ENCODE results near the gene CPAMD8.
A peak's percentile ranks its signal among the peaks of the same experiment; 100 is the strongest.

CPAMD8 gene

DNA sequence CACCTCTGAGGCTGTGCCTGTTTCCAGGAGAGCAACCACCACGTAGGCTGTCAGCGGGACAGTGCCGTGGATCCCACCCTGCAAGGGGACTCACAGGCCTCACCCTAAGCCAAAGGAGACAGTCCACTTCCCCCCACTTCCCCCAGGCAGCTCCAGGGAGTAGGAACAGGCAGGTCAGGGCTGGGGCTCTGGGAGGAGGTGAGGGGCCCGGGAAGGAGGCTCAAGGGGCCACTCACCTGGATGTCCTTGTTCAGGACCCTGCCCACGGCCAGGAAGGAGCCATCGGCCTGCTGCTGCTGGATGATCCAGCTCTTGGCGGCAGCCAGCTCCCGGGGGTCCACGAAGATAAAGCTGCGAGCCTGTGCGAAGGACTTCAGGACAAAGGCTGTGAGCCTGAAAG, 112.2 kb downstream of the CPAMD8 start:
- DNase-seq: no peak

DNA sequence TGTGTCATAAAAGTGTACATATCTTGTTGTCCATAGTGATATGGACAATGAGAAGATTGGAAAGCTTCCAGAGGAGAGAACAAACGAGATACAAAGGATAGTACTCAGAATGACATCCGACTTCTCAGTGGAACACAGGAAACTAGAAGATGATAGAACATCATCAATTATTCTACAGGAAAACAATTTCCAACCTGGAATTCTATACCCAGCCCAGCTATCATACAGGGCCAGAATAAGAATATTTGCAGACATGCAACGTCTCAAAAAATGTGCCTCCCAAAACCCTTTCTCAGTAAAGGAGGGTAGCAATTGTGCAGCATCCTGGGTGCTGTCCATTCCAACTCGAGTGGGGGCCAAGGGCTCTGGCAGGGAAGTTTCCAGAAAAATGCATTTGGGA, 113.8 kb downstream of the CPAMD8 start:
- DNase-seq: no peak

DNA sequence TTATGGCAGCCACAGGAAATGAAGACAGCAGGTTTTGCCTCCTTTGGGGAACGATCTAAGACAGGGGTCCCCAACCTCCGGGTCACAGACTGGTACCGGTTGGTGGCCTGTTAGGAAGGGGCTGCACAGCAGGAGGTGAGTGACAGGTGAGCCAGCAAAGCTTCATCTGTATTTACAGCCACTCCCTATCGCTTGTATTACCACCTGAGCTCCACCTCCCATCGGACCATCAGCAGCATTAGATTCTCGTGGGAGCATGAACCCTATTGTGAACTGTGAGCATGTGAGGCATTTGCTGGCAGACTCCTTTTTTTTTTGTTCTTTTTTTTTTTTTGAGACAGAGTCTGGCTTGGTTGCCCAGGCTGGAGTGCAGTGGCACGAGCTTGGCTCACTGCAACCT, 115.6 kb downstream of the CPAMD8 start:
- DNase-seq: no peak

DNA sequence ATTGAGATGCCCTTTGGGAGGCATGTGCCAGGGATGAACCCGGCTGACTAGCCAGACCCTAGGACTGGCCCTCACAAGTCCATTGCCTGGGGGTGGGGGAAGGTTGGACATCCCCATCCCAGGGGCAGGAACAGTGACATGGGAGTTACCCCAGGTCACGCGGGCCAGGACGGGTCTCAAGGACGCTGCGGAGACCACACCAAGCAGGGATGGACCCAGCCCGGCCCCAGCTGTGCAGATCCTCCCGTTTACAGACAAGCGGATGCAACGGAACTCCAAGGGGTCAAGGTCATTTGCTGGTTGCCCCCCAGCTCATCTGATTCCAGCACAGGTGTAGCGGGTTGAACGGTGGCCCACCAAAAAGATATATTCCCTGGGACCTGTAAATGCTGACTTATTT, 117.9 kb downstream of the CPAMD8 start:
- no peak for DNase-seq

DNA sequence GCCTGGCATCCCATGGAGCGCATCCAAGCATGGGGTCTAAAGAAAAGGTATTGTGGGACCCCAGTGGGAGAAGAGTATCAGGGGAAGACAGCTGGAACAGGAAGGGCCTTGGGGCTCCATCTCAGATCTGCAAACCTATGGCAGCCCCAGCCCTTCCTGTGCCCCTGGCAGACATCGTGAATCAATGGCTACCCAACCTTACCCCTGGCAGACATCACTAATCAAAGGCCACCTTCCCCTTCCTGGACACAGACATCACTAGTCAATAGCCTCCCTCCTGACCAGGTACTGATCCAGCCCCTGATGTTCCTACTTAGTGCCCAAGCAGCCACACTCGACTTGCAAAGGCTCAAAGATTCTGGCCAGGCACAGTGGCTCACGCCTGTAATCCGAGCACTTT, 122.0 kb downstream of the CPAMD8 start:
- no peak for DNase-seq

DNA sequence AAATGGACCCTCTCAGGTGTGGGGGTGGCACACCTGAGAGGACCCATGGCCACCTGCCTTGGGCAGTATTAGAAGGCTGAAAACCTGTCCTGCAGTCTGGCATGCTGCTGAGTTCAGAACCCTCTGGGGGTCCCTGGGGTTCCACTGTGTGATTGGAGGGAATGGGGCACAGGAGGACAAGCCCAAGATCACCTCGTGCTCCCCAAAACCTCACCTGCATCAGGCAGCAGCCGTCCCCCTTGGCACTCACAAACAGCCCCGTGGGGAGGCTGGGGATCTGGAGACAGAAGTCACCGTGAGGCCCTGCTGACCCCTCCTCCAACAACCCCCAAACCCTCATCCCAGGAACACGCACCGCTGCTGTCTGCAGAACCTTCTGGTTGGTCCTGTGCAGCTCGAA, 123.3 kb downstream of the CPAMD8 start:
- DNase-seq: no peak

DNA sequence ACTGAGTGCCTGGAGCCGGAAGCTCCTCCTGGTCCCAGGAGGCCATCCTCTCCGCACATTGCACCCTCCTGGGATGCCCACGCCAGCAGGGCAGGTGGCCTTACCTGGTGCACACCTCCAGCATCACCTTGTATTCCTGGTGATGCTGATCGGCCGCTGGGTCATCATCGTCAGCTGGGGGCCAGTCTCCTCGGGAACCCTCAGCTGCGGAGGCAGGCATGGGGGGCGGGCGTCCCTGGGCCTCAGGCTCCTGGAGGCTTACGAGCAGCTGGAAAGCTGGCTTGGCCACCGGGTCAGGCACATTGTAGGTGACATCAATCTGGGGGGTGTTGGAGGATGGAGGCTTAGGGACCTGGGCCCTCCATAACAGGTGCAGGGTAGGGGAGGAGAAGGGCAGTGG, 124.1 kb downstream of the CPAMD8 start:
- no peak for DNase-seq

DNA sequence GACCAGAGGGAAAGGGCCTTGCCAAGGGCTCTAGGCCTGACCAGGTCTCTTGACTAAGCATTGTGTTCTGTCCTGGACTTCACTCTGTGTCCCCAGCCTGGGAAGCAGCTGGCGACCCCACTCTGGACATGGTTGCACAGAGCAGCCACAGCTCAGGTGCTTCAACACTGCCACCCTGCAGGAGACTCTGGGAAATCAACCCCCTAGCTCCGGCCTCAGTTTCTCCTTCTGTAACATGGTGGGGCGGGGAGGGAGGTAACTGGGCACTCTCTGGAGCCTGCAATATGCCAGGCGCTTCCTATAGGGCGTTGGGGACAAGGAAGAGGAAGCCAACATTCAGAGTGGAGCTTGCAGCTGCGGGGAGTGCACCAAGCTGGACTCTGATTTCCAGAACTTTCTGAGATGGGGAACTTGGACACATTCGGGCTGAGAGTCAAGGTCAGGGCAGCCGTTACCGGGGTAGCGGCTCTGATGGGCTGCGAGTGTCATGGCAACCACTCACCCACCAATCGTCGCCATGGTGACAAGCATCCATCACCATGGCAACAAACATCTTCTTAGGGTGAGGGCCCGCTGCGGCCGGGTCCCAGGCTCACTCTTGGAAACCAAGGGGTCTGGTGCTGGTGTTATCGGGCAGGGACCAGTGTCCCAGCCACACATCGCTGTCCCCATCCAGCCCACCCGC, 125.0 kb downstream of the CPAMD8 start:
- no peak for DNase-seq

DNA sequence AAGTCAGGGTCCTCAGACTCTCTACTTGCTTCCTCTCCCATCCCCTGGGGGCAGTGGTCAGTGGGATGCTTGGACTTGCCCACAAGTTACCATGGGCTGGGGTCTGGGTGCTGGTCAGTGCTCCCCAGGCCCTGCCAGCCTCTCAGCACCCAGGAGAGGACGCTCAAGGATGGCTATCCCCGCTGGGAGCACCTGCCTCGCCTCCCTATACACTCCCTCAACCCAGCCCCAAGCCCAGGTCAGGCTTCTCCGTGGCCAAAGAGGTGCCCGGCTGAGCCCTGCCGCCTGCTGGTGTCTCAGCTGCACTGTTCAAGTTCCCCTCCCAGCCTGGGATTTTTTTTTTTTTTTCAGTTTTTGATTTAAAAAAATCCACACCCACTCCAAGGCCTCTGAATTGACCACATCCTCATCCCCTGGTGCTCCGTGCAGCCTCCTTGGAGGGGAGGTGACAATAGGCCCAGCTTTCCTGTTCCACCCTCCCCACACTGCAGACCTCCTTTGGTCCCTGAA, 127.0 kb downstream of the CPAMD8 start:
- DNase-seq: peak; percentile 45 to 53

DNA sequence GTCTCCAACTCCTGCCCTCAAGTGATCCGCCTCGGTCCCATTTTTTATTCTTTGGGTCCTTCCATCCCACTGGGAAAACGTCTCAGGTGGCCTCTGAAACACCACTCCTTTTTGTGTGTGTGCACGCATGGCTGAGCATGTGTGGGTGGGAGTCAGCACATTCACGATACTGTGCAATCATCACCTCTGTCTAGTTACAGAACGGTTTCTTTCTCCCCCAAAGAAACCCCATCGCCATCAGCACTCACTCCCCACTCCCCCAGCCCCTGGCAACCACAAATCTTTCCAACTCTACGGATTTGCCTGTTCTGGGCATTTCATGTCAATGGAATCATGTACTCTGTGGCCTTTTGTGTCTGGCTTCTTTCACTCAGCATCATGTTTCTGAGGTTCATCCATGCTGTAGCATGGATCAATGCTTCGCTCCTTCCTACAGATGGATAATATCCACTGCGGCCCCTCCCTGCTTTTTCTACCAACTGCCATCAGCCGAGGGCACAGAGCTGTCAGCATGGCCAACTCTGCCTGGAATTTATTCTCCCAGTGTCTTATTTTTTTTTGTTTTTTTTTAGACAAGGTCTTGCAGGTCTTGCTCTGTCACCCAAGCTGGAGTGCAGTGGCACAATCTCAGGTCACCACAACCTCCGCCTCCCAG, 128.1 kb downstream of the CPAMD8 start:
- DNase-seq: no peak

DNA sequence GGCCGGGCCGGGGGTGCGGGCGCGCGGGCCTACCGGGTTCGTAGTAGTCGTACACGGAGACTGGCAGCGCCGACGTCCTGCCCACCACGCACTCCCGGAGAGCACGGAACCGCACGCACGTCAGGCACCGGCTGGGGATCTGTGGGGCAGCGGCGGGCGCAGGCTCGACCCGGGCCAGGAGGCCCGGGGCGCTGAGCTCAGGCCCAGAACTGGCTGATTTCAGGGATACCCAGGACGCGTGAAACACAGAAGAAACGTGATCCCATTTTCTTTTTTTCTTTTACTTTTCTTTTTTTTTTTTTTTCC, 128.8 kb downstream of the CPAMD8 start:
- no peak for DNase-seq

DNA sequence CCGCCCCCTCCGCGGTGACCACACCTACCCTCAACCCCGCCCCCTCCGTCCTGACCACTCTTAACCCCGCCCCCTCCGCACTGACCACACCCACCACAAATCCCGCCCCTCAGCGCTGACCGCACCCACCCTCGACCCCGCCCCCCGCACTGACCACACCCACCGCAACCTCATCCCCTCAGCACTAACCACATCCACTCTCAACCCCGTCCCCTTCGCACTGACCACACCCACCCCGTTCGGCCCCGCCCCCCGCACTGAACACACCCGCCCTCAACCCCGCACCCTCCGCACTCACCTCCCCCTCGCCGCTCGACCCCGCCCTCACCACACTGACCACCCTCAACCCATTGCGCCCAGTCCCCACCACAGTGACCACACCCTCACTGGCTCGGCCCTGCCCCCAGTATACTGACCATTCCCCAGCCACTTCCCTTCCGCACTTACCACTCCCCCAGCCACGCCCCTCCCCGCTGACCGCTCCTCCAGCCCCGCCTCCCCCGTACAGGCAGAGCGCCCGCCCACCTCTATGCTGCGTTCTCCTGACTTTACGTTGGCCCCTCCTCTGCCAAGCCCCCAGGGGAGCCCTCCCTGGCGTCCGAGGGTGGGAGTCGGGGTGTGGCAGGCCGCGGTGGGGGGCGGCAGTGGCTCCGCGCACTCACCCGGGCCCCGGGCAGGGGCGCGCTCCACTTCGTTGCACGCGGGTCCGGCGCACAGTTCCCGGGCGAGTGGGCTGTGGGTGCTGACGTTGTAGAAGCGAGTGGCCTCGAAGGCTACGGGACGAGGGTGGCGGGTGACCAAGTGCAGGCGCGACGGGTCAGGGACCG, 129.4 kb downstream of the CPAMD8 start:
- DNase-seq: peak; percentile 79 to 80

DNA sequence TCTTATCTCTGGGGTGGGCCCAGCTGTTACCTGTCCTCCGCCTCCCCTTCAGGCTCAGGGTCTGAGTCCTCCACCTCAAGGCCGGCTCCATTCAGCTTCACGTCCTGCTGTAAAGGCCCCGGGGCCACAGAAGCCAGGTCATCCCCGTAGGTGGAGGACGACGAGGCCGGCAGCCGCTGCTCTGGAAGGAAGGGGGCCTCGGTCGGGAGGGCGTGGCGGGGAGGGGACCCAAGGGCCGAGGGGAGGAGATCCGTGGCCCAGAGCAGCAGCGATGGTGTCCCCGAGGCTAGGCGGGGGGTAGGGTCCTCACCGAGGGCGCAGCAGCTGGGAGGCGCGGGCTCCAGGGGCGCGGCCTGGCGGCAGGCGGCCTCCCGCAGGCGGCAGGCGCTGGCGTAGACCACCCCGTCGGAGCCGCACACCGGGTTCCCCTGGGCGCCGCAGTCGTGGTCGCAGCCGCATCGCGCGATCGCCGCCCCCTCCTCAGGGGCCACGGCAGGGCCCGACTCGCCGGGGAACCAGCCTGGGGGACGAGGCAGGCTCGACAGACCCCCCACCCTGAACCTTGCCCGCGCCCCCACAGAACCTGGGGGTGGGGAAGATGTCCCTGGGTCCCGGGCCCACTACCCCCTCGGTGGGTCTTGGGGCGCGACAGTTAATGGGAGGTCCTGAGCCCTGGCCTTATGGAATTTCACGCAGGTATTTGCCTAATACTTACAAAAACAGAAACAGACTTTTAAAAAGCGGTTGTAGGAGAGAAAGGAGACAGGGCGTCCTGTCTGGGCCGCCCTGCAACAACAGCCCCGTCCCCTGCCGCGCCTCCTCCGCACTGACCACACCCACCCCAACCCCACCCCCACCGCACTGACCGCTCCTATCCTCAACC, 130.2 kb downstream of the CPAMD8 start:
- DNase-seq: peak in 1 of 2 experiments; percentile 28

DNA sequence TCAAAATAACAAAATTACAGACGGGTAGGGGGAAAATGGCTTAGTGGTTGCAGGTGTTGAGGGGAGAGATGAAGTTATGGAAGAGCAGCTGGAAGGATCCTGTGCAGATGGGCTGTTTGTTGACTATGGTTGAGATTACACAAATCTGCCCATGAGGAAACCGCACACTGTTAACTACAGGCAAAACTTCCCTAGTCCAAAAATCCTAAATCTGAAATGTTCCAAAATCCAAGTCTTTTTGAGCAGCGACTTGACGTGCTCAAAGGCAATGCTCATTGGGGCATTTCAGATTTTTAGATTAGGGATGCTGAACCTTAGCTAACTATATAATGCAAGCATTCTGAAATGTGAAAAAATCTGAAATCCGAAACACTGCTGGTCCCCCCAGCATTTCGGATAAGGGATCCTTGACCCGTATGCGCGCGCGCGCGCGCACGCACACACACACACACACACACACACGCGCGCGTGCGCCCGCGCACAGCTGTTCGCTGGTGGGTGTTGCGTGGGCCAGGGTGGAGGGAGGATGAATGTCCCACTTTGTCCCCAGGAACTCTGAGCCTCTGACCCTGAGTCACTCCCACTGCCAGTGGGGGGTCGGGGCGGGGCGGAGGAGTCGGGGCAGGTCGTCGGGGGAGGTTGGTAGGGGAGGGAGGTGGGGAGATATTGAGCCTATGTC, 131.0 kb downstream of the CPAMD8 start:
- no peak for DNase-seq

DNA sequence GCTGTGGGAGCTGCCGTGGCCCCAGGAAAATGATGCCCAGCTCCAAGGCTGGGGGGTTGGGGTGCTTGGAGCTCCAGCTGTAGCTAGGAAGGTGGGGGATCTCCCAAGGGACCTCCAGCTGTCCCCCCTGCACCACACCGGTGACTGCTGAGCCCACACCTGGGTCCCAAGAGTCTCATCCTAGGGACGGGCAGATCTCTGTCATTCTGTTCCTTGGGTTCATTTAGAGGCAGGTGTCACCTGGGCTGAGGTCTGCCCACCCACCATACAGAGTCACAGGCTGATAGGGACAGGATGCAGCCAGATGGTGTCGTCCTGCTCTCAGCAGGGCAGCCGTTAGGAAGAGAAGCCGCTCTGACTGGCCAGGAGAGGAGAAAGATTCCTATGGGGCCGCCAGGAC, 132.5 kb downstream of the CPAMD8 start:
- no peak for DNase-seq

DNA sequence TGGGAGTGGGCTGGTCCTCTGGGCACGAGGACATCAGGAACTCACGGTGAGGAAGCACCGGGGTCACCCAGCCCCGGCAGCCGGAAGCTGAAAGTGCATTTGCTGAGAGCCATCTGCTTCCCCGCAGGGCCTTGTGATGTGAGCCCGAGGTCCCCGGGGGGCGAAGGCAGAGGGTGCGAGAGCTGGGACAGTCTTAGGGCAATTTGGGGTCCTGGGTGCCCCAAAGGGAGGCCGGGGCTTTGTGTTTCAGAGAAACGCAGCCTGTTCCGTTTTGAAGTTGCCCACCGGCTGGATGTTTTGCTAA, 133.0 kb downstream of the CPAMD8 start:
- DNase-seq: no peak

DNA sequence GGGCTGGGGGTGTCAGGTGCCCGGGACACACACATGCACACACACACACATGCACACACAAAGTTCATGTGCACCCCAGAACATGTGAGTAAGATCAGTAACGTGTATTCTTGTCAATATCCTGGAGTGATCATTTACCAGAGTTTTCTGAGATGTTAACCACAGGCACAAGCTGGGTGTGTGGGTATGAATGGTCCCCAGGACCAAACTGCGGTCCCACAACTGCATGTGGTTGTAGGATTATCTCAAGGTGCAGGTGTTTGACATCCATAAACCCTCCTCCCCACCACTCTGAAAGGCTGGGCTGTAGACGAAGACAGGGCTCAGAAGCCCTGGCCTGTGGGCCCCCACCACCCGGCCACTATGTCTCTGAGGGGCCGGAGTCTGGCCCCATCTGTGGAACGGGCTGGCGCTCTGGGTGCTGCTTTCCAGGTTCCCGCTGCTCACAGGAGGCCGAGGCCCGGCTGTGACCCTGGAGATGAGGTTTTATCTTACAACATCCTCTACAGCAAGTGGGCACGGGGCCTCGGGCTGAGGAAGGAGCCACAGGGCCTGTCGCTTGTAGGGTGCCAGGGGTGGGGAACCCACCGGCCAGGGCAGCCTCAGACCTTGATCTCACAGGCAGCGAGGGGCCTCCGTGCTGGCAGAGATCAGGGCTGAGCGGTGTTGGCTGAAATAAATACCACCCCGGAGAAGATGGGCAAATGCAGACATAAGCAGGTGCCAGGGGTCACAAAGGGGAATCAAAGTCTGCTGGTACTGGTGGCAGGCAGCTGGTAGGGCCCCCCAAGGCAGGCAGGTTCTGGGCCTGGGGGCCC, 133.5 kb downstream of the CPAMD8 start:
- no peak for DNase-seq

DNA sequence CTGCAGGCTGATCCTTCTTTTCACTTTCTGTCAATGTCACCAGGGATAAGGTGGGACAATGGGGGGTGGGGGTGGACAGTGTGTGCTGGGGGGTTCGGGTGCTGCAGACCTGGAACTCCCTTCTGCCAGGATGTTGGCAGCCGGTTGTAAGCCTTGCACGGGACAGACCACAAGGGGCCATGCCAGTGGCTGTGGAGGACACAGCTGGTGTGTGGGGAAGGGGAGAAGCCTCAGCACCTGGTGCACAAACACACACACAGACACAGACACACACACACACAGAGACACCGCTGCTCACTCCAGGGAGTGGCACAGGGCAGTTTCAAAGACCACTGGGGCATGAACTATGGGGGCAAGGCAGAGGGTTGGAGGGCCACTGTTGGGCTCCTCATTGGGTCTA, 134.2 kb downstream of the CPAMD8 start:
- no peak for DNase-seq

DNA sequence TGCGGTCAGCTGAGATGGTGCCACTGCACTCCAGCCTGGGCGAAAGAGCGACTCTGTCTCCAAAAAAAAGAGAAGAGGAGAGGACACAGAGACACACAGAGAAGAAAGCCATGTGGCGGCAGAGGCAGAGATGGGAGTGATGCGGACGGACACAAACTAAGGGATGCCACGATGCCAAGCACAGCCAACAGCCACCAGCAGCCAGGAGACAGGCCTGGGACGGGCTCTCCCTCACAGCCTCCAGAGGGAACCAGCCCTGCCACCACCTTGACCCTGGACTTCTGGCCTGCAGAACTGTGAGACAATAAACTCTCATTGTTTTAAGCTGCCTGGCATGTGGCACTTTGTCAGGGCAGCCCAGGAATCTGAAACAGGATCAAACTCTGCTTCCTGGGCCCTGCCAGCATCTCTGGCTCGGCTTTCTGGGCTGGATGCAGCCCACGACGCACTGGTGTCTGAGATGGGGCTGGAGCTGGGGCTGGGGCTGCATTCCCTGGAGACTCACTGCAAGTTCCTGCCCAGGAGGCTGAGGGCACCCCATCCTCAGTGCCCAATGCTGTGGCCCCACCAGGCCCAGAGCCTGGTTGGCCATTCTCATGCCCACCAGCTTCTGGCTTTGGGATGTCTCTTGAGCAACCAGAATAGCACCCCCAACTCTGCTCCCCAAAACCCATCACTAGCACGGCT, 134.8 kb downstream of the CPAMD8 start:
- DNase-seq: no peak

DNA sequence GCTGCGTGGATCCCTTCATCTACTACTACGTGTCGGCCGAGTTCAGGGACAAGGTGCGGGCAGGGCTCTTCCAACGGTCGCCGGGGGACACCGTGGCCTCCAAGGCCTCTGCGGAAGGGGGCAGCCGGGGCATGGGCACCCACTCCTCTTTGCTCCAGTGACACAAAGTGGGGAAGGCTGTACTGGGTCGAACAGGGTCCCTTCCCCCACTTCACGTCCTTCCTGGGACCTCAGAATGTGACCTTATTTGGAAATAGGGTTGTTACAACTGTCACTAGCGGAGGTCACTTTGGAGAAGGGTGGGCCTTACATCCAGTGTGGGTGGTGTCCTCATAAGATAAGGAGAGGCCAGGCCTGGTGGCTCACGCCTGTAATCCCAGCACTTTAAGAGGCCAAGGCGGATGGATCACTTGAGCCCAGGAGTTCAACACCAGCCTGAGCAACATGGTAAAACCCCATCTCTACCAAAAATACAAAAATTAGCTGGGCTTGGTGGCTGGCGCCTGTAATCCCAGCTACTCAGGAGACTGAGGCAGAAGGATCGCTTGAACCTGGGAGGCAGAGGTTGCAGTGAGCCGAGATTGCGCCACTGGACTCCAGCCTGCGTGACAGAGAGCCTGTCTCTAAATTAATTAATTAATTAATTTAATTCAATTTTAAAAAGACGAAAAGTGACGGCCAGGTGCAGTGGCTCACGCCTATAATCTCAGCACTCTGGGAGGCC, 136.0 kb downstream of the CPAMD8 start:
- DNase-seq: no peak
